GM21825 (cell line): ENCODE measurements around the gene CHST9.
"Not testable (repeated sequence)": the region's sequence is repeated elsewhere in the genome, so short reads cannot be mapped to it uniquely, and the experiment has no call there.

Experiments
- ATAC-seq: cut with Tn5 transposase; IDR thresholded peaks from one replicate; pipeline ENCODE4 v1.9.1; 2021; ENCODE audit warnings: mild to moderate bottlenecking, moderate library complexity; ENCODE audit not compliant: unreplicated experiment

The CHST9 gene

DNA sequence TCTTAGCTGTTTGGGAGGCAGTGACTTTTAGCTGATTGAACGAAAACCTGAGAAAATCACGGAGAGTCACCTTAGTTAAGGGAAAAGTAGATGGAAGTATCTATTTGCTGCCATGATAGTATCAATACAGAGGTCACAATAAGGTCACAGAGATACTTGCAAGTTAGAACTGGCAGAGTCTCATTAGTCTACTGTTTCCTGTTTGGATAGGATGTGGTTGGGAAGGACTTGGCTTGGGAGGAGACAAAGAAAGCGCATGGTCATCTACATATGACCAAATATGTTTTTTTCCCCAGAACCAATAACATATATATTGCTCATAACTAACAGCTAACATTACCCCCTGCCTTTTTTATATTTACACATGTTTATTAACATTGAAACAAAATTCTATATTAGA lies 241.2 kb downstream of the CHST9 start:
- no peak for ATAC-seq

DNA sequence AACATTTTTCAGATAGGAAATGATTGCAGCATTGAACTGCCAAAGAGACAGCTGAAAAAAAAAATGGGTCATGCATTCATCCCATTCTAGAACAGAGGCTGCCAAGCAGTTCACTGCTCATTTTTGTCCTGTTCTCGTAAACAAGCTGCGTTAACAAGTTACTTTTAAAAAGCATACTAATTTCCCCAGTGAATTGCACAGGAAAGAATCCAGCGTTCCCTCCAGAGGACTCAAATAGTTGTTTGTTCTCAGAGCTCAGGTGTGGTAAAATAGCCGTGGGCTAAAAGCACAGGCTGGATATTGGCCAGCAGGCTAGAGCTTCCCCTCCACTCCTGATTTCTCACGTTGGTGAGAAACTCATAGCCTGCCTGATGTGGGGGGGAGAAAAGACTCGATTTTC lies 243.5 kb downstream of the CHST9 start:
- ATAC-seq, result no peak

DNA sequence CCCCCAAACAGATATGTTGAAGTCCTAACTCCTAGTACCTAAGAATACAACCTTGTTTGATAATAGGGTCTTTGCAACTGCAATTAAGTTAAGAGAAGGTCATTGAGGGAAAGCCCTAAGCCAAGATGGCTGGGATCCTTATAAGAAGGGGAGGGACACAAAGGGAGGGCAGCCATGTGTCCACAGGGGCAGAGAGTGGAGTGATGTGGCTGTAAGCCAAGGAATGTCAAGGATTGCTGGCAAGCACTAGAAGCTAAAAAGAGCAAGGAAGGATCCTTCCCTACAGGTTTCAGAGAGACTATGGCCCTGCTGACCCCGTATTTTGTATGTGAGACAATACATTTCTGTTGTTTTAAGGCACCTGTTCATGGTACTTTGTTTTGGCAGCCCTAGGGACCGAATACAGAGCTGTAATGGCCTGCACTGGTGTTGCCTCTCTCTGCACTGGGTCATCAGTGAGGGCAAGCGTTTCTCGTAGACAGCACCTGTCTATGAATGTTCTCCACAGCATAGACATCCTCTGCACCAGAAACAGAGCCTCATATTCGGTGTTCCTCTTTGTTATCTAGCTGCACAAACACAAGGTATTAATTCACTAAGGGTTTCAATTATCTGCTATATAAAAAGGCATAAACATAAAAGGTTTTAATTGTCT lies 244.2 kb downstream of the CHST9 start:
- no peak for ATAC-seq

DNA sequence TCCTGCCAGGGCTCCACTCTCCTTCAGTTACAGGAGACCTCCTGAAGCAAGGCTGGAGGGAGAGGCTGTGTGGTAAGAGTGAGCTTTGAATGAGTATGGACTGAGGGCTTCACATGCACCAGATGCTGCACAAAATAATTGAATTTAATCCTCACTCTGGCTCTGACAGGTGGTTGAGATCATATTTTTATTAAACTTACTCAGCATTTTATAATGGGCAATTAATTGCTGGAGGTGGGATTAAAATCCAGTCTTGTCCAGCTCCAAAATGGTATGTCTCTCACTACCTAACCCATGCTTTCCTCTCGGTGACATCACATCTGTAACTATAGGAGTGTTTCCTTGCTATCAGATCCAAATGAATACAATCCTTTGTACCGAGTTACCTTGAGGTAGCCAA lies 253.4 kb downstream of the CHST9 start:
- no peak for ATAC-seq

DNA sequence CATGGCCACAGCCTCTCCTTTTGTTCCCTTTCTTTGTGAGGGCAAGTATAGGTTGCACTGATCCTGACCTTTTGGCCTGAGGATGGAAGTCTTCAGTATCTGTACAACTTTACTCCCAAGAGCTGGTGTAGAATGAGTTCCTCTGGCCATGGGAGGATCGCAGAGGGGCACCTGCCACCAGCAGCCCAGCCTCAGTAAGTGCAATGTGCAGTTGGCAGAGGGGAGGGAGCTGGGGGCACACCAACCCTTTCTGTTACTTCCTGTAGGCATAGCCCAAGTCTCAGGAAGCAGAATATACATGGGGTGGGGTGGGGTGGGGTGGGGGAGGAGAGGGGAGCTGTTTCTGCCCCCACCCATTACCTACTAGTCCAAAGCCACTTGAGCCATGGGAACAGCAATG lies 254.5 kb downstream of the CHST9 start:
- no peak for ATAC-seq

DNA sequence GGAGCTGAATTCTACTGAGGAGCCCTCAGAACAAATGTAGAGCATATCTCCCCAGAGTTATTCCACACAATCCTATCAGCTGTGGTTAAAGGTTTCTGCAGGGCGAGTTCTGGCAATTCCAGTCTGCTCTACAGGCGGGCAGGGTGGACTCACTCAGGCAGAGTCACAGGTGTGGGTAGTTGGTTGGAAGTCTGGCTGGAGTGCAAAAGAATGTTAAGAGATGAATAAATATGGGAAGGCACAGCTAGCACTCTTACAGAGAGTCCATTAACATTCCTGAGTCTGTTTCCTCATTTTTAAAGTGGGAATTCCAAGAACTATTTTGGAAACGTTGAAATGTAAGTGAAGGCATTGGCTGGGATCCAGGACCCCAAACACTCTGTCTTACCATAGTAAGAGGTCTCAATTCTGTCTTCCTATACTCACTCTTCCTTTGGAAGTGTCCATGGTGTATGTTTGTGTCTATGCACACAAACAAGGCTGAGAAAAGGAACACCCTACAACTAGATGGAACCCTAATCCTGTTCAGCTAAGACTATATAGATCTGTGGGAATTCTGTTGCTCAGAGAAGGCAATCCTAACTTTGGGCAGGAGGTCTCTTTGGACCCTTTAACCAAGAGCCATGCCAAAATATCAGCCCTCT lies 256.3 kb downstream of the CHST9 start:
- no peak for ATAC-seq

DNA sequence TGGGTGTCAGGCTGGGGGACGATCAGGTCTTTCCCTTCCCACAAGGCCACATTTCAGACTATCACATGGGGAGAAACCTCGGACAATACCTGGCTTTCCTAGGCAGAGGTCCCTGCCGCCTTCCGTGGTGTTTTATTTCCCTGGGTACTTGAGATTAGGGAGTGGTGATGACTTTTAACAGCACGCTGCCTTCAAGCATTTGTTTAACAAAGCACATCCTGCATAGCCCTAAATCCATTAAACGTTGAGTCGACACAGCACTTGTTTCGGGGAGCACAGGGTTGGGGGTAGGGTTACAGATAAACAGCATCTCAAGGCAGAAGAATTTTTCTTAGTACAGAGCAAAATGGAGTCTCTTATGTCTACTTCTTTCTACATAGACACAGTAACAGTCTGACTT lies 257.3 kb downstream of the CHST9 start:
- ATAC-seq, result not testable (repeated sequence)

DNA sequence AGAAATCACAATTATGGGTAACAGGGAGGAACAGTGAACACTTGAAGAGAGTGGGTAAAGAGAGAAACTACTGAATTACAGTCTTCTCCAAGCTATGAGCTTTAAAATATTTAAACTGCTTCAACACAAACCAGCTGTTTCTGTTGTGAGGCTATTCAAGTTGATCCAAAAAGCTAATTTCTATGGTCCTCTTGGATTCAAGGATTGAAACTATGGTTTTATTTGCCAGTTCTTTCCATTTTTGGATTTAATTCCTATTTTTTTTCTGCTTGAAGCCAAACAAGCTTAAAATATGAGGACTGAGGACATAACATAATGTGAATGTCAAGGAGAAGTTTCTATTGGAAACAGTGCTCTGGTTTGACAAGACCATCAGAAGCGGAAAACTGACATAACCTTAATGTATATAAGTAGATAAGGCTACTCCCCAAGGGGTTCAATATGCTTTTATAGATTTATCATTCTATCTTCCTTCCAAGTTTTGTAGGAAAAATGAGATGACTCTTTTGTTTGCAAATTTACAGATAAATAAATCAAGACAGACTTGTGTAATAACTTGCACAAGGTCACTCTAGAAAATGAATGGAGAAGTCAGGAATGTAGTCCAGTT lies 258.9 kb downstream of the CHST9 start:
- no peak for ATAC-seq

DNA sequence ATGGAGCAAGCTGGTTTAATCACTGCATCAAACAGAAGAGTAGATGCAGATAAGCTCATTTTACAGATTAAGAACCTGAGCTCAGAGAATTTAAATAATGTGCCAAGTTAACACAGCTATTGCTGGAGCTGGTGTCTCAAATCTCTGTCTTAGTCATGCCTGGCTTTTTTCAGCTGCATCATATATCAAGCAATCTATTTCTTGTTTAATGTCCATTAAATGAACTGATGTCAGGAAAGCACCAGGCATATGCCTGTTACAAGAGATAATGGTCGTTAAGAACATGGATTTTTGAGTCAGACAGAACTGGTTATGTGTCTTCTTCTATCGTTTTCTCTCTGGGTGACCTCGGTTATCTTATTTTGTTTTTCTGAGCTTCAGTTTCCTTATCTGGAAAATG lies 259.8 kb downstream of the CHST9 start:
- no peak for ATAC-seq

DNA sequence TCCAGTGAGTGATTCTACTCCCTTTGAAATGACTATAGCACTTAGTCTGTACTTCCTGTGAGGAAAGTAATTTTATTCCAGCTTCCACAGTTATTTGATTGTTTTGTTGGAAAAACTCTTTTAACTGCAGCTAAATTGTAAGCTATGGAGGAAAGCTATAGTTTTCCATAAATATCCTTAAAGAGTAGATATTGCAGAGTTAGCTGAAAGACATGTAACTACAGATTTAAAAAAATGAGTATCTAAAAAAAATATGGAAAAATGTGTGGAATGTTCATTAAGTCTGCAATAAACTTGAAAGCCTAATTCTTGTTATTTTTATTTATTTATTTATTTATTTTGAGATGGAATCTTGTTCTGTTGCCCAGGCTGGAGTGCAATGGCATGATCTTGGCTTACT lies 262.8 kb downstream of the CHST9 start:
- ATAC-seq, result no peak

DNA sequence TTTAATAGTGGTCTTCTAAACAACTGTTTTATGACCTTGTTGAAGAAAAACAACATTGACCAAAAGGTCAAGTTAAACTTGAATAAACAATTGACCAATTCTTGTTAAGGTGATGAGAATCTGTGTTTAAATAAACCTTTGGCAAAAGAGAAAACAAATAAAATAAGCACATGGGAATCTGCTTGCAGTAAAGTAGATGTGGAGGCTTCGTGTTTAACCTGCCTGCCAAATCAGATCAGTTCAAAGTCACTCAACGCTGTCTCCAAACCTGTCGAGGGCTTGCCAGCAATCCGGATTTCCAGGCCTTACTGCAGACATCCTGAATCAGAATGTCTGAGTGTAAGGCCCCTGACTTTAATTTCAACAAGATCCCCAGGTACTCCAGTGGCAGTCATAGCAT lies 264.5 kb downstream of the CHST9 start:
- no peak for ATAC-seq

DNA sequence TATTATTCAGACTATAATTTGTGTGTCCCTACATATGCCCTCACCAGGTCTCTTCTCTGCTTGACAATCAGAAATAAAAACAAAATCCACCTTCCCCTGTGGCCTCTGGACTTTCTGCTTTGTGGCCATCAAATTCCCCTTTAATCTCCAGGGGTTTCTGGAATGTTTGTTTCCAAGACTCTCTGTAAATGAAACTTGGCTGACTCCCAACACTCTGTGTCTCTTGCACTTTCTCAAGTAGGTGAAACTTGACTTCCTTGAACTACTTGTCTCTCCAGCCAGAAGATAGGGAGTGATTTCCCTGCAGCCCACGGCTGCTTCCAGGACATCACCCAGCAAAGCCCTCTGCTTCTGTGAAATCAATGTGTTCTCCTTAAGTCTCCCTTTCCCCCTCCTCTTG lies 265.5 kb downstream of the CHST9 start:
- no peak for ATAC-seq

DNA sequence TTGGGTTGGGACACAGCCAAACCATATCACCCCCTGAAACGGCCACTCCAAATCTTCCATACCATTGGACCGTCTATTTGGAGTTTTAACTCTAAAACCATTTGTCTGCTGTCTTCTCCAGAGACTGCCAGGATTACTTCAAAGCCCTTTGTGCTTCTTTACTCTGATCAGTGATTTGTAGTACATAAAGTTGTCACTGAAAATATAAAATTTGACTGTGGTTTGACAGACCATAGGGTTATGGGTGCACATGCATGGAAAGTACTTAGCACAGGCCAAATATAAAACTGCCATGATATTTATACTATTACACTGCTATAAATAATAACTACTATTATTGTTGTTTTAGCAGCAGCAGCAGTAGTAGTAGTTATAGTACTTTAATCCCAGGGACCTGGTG lies 265.9 kb downstream of the CHST9 start:
- ATAC-seq, result no peak

DNA sequence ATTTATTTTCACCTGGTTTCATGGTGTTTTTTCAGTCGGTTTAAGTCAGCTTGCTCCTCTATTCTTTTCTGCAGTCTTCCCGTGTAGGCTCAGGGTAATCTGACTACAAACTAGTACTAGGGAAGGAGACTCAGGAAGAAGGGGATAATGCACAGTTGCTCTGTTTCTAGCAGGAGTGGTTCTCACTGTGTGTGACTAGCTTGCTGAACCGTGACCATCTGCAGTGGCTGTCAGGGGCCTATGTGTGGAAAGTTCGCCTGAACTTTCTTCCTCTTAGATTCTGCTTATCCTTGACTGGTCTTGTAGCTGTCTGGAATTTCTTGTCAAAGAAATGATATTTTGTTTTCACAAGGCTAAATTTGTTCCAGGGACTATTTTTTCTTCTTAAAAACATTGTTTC lies 273.3 kb downstream of the CHST9 start:
- no peak for ATAC-seq

DNA sequence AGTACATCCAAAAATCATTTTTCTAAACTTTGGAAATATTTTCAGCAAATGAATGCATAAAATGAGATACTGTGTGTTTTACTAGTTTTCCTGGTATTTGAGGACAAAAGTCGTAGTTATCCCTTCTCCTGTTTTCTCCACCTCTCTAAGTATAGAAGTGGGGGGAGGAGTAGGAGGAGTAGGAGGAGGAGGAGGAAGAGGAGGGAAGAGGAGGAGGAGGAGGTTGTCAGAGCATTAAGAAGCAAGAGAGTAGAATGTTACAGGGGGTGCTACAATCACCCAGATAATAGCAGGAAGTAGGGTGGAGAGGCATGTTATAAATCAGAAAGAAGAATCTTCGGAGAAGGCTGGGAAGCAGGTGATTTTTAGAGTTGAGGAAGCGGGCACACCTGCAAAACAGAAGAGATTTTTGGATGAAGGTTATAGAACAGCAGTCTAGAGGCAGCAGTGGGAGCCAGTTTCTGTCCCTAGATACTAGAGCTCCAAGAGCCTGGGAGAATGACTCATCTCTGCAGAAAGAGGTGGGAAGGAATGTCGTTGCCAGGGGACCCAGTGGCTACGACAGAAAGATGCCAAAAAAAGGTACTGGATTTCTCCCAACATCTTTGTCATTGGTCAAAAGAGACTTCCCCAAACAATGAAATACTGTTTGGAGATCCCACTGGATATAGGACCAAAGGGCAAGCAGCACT lies 275.4 kb downstream of the CHST9 start:
- ATAC-seq, result no peak

DNA sequence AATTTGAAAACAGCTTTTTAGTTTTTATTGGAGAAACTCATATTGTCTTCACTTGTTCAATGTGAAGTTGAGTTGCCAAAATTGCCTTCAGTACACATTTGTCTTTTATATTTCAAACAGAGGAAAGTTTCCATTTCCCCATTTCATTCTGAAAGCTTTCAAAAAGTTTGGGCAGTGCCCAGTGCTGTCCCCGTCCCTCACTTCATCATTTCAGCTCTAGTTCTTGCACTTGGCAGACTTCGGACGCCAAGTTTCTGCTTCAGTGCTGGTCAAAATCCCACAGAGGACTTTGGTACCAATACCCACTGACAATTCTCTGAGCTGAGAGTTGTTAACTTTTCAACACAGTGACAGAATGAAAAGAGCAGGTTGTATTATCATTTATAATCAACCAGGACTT lies 276.2 kb downstream of the CHST9 start:
- no peak for ATAC-seq

DNA sequence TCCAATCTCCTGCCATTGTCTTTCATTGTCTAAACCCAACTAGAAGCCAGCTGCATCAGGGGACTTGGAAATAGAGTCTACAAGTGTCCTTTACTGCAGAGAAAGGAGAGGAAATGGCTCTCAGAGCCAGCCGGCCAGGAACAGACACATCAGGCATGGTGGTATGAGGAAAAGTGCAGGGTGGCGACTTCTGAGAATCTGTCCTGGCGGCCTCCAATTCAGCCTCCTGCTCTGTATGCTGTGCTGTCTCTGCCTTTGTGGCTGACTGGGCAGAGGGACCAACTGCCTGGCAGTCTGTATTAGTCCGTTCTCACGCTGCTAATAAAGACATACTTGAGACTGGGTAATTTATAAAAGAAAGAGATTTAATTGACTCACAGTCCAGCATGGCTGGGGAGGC lies 282.8 kb downstream of the CHST9 start:
- no peak for ATAC-seq

DNA sequence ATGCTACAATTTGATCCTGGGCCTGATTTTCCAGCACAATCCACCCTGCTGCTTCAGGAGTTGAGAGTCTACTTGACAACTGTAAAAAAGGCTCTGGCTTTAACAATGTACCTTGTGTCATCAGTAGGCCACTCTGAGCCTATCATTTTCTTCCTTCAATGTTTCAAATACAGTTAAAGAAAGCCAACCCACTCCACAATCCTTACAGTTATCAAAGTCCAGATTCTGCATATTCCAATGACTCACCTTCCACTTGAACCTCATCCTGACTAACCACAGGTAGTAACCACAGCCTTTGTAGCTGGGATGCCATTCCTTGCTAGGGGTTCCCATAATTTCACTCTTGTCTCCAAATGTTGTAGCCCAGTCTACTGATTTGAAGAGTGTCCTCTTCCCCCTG lies 284.1 kb downstream of the CHST9 start:
- no peak for ATAC-seq

DNA sequence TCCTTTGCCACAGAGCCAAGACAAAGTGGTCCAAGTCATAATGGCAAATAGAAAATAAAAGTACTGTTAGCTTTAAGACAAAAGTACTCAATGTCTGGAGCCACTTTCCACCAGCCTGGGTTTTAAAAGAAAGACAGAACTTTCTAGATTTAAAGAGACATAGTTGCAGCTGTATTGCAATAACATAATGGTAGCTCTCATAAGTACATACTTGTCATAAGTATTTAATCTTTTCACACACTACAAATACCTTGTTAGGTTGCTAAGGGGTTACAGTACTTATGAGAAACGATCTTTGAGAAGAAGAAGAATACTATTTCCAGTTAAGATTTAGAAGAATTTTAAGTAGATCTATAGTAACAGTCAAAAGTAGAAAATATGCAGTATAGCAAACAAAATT lies 290.7 kb downstream of the CHST9 start:
- no peak for ATAC-seq

DNA sequence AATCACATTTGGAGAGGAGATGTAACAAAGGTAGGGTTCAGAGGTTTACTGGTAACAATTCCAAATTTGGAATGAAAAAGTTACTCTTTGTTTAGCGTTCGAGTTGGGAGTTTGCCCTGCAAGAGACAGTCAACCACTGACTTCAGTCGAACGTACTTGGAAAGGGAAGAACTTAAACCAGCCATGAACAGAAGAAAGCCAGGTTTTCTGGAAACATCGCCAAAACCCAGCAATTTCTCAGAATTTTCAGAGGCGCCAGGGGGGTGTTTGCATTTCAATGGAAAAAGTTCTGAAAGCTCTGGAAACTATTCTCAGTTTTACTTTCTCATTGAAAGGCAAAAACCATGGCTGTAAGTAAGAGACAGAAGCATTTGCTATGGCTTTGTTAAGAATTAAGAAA lies 291.1 kb downstream of the CHST9 start:
- no peak for ATAC-seq

DNA sequence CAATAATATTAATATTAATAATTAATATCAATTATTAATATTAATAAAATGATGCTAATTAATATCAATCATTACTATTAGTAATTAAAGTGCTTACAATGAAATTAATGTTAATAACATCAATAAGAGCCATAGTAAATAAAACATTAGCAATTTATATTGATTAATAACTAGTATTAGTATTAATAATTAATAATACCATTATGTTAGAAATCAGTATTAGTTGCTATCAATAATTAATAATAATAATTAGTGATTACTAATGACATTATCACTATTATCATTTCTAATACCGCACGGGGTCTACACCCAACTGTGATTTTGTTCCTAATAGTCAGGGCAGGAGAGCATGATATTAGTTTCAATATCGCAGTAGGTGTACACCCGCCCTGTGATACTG lies 296.8 kb downstream of the CHST9 start:
- no peak for ATAC-seq

DNA sequence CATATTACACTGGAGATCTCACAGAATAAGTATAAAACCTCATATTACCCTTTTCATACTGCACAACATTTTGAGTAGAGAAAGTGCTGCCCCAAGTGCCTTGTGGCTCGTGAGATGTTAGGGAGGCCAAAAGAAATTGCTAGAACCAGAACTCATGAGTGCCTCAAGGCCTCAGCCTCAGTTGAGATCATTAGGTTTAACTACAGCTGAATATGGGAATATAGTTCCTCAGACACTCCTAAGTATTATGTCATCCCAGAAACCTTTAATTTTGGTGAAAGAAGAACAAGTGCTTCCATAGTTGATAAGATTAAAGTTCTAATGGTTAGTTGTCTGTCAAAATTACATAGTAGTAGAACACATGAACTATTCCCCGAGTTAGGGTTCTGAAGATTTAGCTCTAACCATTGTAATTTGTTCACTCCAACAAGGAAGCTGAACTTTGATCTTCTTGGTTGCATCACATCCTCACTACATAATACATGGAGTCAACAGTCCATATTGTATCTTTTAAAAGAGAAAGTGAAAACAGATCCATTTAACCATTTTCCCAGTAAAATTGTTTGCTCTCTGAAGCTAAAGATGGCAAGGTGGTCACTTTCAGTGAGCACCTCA lies 310.0 kb downstream of the CHST9 start:
- ATAC-seq, result no peak
